HTR-8/SVneo (cell line): Measurements from ENCODE around the gene CCT3.
"Not testable (repeated sequence)": the region's sequence is repeated elsewhere in the genome, so short reads cannot be mapped to it uniquely, and the experiment has no call there.

ENCODE experiments used
- DNase-seq: peaks from one replicate; pipeline ENCODE4 v3.0.0; 2011; ENCODE audit warnings: low spot score, mixed read lengths; ENCODE audit not compliant: insufficient read length
- FAIRE-seq: peaks from 2 replicates; lab custom pipeline; 2011; peaks lifted over from hg19 to GRCh38; lab: Jason Lieb, UNC

Gene CCT3

DNA sequence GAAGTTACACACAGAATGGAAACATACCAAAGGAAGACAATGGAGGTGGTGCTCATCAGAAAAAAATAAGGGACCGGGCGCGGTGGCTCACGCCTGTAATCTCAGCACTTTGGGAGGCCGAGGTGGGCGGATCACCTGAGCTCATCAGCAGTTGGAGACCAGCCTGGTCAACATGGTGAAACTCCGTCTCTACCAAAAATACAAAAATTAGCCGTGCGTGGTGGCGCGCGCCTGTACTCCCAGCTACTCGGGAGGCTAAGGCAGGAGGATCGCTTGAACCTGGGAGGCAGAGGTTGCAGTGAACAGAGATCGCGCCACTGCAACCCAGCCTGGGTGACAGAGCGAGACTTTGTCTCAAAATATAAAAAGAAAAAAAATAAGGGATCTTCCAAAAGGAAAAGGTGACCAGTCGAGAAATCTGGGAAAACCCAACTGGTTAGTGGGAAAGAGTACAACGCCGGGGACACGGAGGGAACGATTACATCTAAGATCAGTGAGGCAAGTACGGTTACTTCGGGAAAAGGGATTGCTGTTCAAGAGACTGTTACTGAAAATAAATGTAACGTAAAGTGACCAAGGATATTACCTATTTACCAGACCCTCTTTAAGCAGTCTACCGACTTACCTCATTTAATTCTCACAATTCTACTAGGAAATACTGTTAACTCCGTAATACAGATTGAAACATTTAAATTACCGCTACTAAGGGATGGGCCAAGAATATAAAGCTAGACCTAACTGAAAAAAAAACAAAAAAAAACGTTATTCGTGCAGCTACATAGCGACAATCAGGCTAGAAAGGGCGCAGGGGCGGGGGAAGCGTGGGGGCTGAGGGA lies 822 bp downstream of the CCT3 start:
- no peak for FAIRE-seq

DNA sequence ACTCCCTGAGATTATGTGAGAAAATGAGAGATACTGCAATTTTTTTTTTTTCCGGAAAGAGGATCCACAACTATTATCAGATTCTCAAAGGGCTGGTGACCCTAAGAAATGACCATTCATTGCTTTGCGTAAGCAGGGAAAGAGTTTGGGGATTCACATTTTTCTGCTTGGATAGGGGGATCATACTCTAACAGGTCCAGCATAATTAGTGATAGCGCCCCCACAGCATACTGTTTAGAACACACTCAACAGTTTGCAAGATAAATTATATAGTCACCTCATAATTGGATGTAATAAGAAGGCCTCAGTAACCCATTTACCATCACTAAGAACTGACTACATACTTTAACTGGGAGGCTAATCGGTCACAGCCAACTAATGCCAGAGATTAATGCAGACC lies 1.9 kb downstream of the CCT3 start:
- FAIRE-seq (no peak), DNase-seq (no peak)

More for the DNA sequence above, 822 bp downstream of the CCT3 start:
- DNase-seq = no peak

DNA sequence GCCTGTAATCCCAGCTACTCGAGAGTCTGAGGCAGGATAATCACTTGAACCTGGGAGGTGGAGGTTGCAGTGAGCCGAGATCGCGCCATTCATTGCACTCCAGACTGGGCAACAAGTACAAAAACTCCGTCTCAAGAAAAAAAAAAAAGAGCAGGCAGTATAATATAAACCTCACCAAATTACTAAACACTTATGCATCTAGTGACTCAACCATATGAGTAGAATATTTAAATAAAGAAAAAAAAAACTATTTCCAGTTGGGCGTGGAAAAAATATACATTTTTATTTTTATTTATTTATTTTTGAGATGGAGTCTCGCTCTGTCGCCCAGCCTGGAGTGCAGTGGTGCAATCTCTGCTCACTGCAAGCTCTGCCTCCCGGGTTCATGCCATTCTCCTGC lies 14.9 kb downstream of the CCT3 start:
- not testable (repeated sequence) for FAIRE-seq, DNase-seq

DNA sequence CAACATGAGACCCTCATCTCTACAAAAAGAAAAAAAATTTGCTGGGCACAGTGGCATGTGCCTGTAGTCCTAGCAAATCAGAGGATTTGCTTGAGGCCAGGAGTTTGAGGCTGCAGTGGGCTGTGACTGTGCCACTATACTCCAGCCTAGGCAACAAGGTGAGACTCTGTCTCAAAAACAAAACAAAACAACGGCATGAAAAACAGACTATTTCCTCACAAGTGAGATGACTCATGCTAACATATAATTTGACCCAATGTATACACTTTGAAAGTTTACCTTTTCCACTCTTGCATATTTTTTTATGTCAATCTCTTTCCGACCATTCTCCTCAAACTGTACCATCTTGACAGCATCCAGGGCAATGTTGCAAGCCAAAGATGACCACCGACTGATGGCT lies 17.5 kb downstream of the CCT3 start:
- no peak for DNase-seq
- FAIRE-seq = no peak

DNA sequence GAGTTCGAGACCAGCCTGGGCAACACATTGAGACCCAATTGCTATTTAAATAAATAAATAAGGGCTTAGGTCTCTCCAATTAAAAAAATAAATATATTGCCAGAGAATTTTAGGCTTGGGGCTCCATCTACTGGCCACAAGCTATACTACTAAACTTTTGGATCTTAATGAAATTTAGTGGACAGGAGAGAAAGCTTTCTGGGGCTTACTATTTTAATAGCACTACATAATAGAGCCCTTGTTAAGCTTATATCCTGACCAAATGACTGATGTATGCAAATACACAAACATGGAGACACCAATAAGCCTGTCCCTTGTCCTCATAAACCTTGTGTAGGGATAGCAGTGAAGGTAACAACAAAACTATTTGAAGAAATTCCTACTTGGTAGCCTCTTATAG lies 18.4 kb downstream of the CCT3 start:
- FAIRE-seq (no peak), DNase-seq (no peak)

DNA sequence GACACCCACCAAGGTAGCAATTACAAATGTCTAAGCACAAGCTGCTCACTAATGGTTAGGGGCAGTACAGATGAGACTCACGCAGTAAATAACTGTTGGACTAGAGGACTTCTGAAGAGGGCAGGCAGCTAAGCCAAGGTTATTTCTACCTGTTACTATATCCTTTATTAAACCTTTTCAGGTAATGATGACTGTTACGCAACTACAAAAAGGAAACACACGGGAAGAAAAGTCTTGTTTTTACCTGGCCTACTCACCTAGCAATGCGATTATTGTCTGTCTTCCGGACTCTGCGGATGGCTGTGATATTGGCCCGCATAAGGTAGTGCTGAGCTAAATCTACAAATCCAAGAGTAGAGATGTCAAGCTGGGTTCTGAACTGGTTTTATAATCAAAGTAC lies 21.2 kb downstream of the CCT3 start:
- DNase-seq = no peak
- FAIRE-seq = no peak

DNA sequence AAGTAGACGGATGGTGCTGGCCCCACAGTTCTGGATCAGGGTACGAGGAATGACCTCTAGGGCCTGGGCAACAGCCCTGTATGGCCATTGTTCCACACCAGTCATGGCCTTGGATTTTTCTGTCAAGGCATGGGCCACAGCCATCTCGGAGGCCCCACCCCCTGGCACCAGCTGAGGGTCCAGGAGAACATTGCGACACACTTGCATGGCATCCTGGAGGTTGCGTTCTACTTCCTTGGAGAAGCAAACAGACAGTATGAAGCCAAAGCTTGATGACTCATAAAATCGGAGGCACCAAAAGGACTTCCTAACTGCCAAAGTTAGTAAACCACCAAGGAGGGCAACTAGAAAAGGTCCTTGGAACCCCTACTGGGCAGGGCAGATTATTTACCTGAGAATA lies 27.1 kb downstream of the CCT3 start:
- DNase-seq = no peak
- no peak for FAIRE-seq

DNA sequence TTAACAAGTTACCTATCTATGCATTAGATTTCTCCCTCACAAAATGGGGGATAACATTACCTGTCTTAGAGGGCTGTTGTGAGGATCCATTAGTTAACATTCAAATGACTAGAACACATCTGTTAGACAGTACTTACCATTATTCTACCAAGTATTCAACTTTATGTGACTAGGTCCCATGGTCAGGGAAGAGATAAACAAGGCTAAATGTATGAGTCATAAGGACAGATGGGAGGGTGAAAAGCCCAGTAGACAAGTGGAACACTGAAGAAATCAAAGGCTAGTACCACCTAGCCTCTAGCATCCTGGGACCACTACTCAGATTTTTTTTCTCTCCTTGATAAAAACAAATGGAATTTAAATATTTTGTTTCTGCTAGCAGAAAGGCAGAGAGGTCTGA lies 30.0 kb downstream of the CCT3 start:
- no peak for DNase-seq
- no peak for FAIRE-seq

DNA sequence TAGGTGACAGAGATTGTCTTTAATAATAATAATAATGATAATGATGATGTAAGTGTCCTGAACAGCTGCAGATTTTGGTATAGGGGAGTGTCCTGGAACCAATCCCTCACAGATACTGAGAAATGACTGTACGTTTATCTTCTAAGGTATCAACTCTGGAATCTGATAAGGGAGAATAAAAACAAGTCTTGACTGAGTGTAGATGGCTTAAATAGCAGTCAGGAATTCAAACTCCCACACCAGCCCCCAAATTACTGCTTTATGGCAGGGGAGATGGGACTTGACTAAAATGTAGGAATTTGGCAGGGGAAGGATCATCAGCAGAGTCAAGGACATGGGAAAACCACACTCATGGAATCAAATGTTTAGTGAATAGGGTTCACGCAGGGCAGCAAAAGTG lies 32.9 kb downstream of the CCT3 start:
- no peak for DNase-seq
- no peak for FAIRE-seq

DNA sequence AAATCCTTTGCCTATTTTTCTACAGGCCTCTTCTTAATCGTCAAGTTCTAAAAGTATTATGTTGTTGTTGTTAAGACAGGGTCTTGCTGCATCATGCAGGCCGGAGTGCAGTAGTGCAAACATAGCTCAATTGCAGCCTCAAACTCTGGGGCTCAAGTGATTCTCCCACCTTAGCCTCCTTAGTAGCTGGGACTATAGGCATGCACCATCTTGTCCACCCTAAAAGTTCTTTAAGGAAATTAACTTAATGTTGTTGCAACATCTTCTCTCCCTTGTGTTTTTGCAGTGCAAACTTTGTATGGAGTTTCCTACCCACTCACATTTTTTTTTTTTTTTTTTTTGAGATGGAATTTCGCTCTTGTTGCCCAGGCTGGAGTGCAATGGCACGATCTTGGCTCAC lies 34.9 kb downstream of the CCT3 start:
- DNase-seq = no peak
- no peak for FAIRE-seq

DNA sequence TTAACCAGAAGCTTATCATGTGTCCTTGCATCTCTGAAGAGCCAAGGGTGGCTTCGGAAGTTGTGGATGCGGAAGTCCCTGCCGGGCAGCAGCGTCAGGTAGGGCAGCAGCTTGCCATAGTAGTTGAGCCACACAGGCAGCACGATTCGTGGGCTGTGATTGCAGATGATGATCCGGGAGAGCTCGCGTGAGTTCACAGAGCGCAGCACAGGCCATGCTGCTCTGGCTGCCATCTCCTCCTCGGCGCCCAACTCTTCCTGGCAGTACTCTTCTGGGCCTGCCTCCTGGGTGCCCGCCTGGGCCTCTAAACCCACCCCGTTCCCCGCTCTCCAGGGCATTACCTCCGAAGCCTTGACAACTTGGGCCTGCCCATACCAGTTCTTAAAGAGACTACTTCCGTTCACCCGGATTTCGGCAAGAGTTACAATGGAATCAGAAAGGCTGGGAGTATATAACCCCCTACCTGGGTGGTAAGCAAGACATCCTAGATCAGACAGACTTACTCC lies 39.2 kb downstream of the CCT3 start, which contains the start of gene VHLL:
TSS of gene VHLL (minus strand) at position 456 of the 506 bp plus-strand sequence. CDS start at position 338, 118 bp downstream.
- FAIRE-seq (no peak), DNase-seq (no peak)

DNA sequence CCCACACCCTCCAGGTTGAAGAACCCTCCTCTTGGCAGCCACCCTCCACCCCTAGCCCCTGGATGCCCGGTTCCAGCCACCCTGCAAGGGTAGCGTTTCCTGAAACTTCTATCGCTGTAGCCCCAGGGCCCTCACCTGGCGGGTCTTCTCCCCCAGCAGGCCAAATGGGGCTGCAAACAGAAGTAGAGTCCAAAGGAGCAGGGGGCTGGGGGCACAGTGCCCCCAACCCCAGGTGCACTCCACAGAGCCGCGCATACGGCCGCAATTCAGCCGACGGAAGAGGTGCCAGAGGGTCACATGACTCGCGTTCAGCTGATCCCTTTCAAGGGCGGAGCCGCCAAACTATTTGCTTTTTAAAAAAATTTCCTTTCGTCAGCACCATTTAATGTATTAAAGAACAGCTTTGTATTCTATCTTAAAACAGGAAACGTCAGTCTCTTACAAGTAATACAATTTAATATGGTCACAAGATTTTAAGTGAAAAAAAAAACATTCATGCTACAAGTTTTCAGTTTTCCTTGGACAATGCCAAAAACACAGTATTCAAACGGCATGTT lies 42.6 kb downstream of the CCT3 start, which contains the start of gene GLMP:
TSS of gene GLMP (minus strand) at position 289 of the 557 bp plus-strand sequence. CDS start at position 255, 34 bp downstream.
- FAIRE-seq (no peak), DNase-seq (no peak)

DNA sequence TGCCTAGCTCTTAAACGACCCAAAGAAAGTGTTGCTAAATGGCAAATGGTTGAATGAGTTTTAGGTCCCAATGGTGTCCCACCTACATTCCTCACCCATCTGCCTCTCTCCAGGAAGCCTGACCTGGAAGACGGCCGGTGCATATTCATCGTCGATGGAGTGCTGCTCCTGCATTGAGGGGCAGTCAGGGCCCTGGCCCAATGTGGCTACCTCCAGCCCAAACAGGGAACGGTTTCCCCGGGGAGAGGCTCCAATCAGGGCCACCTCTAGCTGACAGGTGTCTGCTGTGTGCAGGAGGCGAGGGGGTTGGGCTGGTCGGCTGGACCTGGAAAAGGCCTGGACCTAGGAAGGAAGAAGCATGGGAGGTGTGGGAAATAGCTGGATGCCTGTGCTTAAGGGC lies 44.2 kb downstream of the CCT3 start:
- DNase-seq (no peak), FAIRE-seq (no peak)

DNA sequence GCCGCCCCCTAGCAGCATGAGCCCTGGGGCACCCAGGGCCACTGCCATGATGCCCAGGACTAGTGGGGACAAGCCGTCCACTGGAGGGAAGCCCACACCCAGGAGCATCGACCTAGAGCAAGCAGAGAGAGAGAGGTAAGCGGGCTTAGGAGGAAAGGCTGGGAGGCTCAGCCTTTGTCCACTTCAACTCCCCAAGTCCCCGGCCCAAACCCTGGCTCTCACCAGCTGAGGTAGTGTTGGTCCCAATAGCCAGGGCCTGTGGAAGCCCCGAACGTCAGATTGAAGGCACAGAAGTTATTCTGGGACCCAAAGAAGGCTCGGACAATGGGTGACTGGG lies 45.0 kb downstream of the CCT3 start:
- FAIRE-seq (no peak), DNase-seq (no peak)

DNA sequence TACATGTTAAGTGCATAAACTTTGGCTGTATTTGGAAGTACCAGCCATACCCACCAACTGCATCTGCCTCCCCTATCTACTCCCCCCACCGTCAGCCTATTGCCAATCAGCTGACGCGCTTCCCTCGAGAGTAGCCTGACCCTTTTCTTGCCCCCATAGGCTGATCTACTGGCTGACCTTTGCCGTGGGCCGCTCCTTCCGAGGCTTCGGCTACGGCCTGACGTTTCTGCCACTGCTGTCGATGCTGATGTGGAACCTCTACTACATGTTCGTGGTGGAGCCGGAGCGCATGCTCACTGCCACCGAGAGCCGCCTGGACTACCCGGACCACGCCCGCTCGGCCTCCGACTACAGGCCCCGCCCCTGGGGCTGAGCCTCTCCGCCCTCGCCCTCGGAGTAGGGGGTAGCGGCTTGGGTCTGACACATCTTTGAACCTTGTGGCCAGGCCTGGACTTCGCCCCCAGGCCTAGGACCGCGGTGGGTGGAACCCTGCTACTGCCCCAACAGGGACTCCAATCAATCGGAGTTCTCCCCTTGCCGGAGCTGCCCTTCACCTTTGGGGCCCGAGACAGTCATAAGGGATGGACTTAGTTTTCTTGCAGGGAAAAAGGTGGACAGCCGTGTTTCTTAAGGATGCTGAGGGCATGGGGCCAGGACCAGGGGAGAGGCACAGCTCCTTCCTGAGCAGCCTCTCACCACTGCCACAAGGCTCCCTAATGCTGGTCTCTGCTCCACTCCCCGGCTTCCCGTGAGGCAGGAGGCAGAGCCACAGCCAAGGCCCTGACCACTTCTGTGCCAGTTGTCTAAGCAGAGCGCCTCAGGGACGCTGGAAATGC lies 46.6 kb downstream of the CCT3 start:
- DNase-seq (no peak), FAIRE-seq (no peak)

DNA sequence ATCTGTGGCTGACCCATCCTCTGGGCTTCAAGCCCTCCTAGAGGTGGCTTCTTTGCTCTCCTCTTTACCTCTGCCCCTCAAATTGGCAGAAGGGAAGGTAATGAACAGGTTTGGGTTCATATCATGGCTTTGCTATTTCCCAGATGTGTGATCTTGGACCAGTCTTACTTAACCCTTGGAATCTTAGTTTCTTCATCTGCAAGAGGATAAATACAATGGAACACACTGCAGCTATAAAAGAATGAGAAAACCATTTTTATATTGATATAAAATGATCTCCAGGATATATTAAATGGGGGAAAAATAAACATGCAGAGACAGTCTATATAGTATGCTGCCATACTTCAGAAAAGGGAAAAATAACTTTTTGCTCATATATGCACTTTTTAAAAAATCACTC lies 48.2 kb downstream of the CCT3 start:
- DNase-seq (no peak), FAIRE-seq (no peak)

DNA sequence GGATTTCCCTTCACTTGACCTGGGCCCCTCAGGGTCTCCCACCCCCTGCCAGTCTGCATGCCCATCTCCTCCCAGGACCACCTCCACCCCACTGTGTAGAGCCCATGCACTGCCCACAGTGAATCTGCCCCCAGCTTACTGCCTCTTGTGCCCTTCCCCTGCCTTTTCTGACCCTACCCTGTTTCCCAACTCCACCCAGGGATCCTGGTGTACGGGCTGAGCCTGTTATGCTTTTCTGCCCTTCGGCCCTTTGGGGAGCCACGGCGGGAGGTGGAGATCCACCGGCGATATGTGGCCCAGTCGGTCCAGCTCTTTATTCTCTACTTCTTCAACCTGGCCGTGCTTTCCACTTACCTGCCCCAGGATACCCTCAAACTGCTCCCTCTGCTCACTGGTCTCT lies 52.0 kb downstream of the CCT3 start:
- FAIRE-seq (no peak), DNase-seq (no peak)

DNA sequence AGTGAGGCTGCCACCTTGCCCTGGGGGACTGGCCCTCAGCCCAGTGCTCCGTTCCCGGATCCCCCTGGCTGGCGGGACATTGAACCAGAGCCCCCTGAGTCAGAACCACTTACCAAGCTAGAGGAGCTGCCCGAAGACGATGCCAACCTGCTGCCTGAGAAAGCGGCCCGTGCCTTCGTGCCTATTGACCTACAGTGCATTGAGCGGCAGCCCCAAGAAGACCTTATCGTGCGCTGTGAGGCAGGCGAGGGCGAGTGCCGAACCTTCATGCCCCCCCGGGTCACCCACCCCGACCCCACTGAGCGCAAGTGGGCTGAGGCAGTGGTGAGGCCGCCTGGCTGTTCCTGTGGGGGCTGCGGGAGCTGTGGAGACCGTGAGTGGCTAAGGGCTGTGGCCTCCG lies 52.7 kb downstream of the CCT3 start:
- DNase-seq (no peak), FAIRE-seq (no peak)

DNA sequence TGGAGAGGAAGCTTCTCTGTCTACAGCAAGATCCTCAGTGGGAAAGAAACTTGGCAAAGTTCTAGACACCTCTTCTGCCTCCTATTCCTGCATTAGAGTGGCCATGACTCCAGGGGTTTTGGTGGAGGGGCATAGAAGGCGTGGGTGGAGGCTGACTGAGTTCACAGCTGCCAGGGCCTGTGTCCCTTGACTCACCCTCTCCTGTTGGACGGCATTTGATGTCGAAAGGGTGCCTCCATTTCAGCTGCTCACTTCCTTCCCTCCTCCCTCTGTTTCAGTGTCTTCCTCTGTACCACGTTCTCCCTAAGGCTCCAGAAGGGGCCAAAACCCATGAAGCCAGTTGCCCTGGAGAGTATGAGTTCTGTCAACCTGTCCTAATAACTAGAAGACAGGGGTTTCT lies 53.3 kb downstream of the CCT3 start:
- DNase-seq (no peak), FAIRE-seq (no peak)

DNA sequence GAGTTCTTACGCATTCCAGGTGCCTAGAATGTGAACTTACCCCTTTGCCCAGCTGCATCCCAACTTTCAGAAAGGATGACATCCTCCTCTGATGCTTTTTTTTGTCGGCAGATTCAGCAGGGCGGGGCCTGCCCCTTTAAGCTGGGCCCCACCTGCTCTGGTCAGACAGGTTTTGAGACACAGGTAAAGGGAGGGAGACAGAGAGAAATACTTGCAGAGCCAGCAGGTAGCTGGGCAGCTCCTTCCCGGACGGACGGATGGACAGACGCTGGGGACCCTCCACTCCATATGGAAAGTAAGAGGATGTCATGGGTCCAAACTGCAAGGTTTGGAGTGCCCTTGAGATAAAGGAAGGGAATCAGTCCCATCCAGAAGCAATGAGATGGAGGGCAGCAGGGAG lies 54.0 kb downstream of the CCT3 start, which contains the start of gene TMEM79:
TSS of gene TMEM79 (plus strand) at position 214 of the 400 bp plus-strand sequence. CDS start 902 bp downstream, outside the sequence.
- no peak for DNase-seq
- FAIRE-seq = no peak

DNA sequence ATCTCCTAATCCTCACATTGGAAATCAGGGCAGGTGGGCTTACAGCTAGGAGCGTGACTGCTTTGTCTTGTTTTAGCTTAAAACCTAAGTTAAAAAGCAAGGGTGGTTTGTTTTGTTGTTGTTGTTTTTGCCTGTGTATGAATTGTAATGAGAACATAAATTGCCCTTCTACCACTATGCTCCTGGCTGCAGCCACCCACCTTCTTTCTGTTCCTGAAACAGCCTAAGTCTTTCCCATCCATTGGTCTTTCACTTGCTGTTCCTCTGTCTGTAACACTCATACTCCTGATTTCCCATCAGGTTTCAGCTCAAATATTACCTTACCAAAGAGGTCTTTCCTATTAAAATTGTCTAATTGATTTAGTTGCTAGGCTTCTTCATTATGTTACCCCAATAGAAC lies 54.6 kb downstream of the CCT3 start:
- DNase-seq (no peak), FAIRE-seq (no peak)
